NT2/D1 (cell line): ENCODE results near the gene PTDSS2.
"Not testable (repeated sequence)": the region's sequence is repeated elsewhere in the genome, so short reads cannot be mapped to it uniquely, and the experiment has no call there.

ENCODE experiments used
- DNase-seq: peaks from one replicate; pipeline ENCODE4 v3.0.0-alpha.2; 2011; ENCODE audit warnings: low read depth, low spot score
- H3K27me3 ChIP-seq: 2 replicates; pipeline ENCODE4 v1.6.0; 2011; ENCODE audit warnings: mild to moderate bottlenecking; ENCODE audit not compliant: insufficient read length, insufficient read depth
- H3K36me3 ChIP-seq: 2 replicates; pipeline ENCODE4 v1.6.1; 2011; ENCODE audit warnings: mild to moderate bottlenecking, low read length, mixed read lengths; ENCODE audit not compliant: insufficient read depth, insufficient read length
- H3K4me1 ChIP-seq: 2 replicates; pipeline ENCODE4 v1.5.1; 2011; ENCODE audit not compliant: insufficient read depth, insufficient read length
- H3K4me3 ChIP-seq: 2 replicates; pipeline ENCODE4 v1.5.1; 2011; ENCODE audit warnings: low read depth; ENCODE audit not compliant: insufficient read length
- H3K9ac ChIP-seq: 2 replicates; pipeline ENCODE4 v1.6.0; 2011; ENCODE audit warnings: low read depth; ENCODE audit not compliant: insufficient read length
- H3K9me3 ChIP-seq: 2 replicates; pipeline ENCODE4 v1.5.1; 2011; ENCODE audit warnings: mild to moderate bottlenecking, low read length; ENCODE audit not compliant: insufficient read depth
- SUZ12 ChIP-seq: IDR thresholded peaks from 2 replicates; pipeline ENCODE4 v1.6.1; 2011; ENCODE audit not compliant: insufficient read length, insufficient read depth; ENCODE audit errors: extremely low read depth
- YY1 ChIP-seq: IDR thresholded peaks from 2 replicates; pipeline ENCODE4 v1.6.1; 2011; ENCODE audit not compliant: insufficient read length, insufficient read depth
- ZNF274 ChIP-seq: IDR thresholded peaks from 2 replicates; pipeline ENCODE4 v1.6.1; 2011; ENCODE audit warnings: mild to moderate bottlenecking, low read depth, low read length

PTDSS2 gene

GRCh38 chr11:507727-508515 lies 57.8 kb downstream of the PTDSS2 start:
- TF ChIP-seq YY1 = no peak
- no peak for TF ChIP-seq ZNF274
- no peak for TF ChIP-seq SUZ12
- Histone ChIP-seq H3K36me3 (peaks cover 58% of the 10 kb centered on the region), H3K4me1 (peaks cover 6% of the 10 kb centered on the region), H3K27me3 (no peaks in the 10 kb centered on the region), H3K9me3 (no peaks in the 10 kb centered on the region), H3K4me3 (peak overlapping the region; percentile 85), H3K9ac (peak overlapping the region; percentile 96)
- DNase-seq = no peak

GRCh38 chr11:508956-509355 lies 58.9 kb downstream of the PTDSS2 start:
- H3K9ac ChIP-seq = no peak overlapping the region
- no peaks in the 10 kb centered on the region for H3K9me3 ChIP-seq
- H3K4me3 ChIP-seq = no peak overlapping the region
- DNase-seq = no peak
- peaks cover 60% of the 10 kb centered on the region for H3K36me3 ChIP-seq
- no peak for TF ChIP-seq YY1
- no peak for TF ChIP-seq ZNF274
- TF ChIP-seq SUZ12 = no peak
- H3K4me1 ChIP-seq = peaks cover 3% of the 10 kb centered on the region
- no peaks in the 10 kb centered on the region for H3K27me3 ChIP-seq

GRCh38 chr11:512761-513595 lies 62.9 kb downstream of the PTDSS2 start:
- Histone ChIP-seq H3K4me1 (no peaks in the 10 kb centered on the region), H3K27me3 (no peaks in the 10 kb centered on the region), H3K4me3 (no peak overlapping the region), H3K36me3 (peaks cover 55% of the 10 kb centered on the region), H3K9ac (no peak overlapping the region), H3K9me3 (peaks cover 30% of the 10 kb centered on the region; the same call in 1 of the 2 replicates)
- TF ChIP-seq ZNF274 (no peak), SUZ12 (no peak), YY1 (no peak)
- no peak for DNase-seq

- Histone ChIP-seq H3K9me3 (peaks cover 42% of the 10 kb centered on the region; the same call in 1 of the 2 replicates), H3K36me3 (peaks cover 42% of the 10 kb centered on the region), H3K4me3 (no peak overlapping the region), H3K27me3 (no peaks in the 10 kb centered on the region), H3K4me1 (no peaks in the 10 kb centered on the region), H3K9ac (no peak overlapping the region)
- no peak for DNase-seq
- no peak for TF ChIP-seq YY1
- TF ChIP-seq SUZ12 = no peak
These were observed 64.5 kb downstream of the PTDSS2 start for GRCh38 chr11:514606-515005.

GRCh38 chr11:515131-515530 lies 65.1 kb downstream of the PTDSS2 start:
- Histone ChIP-seq H3K9ac (no peak overlapping the region), H3K4me1 (no peaks in the 10 kb centered on the region), H3K9me3 (peaks cover 42% of the 10 kb centered on the region; the same call in 1 of the 2 replicates), H3K36me3 (peaks cover 37% of the 10 kb centered on the region), H3K27me3 (no peaks in the 10 kb centered on the region), H3K4me3 (no peak overlapping the region)
- TF ChIP-seq SUZ12 (no peak), YY1 (no peak), ZNF274 (no peak)
- DNase-seq = no peak

GRCh38 chr11:516400-516799 lies 66.3 kb downstream of the PTDSS2 start:
- DNase-seq = no peak
- TF ChIP-seq SUZ12 (no peak), YY1 (no peak), ZNF274 (no peak)
- no peaks in the 10 kb centered on the region for H3K4me1 ChIP-seq

GRCh38 chr11:516918-517685 lies 67.0 kb downstream of the PTDSS2 start:
- Histone ChIP-seq H3K9me3 (peaks cover 55% of the 10 kb centered on the region; the same call in 1 of the 2 replicates), H3K36me3 (peaks cover 28% of the 10 kb centered on the region)
- not testable (repeated sequence) for H3K4me1 ChIP-seq, H3K9ac ChIP-seq, H3K27me3 ChIP-seq, H3K4me3 ChIP-seq, DNase-seq

More at GRCh38 chr11:516400-516799, 66.3 kb downstream of the PTDSS2 start:
- Histone ChIP-seq H3K9me3 (peaks cover 55% of the 10 kb centered on the region; the same call in 1 of the 2 replicates), H3K9ac (no peak overlapping the region), H3K4me3 (no peak overlapping the region), H3K27me3 (no peaks in the 10 kb centered on the region), H3K36me3 (peaks cover 32% of the 10 kb centered on the region)
